NCI-H460 (cell line): Measurements from ENCODE around the gene IL1RN. TPM values are rescaled to one million over a fixed set of nuclear protein-coding genes. Genes with fewer than 3 reads are reported as not detected.

ENCODE experiments used
- DNase-seq: peaks from one replicate; pipeline ENCODE4 v3.0.0-alpha.2; 2016; ENCODE audit warnings: low read depth; ENCODE audit errors: extremely low read depth
- total RNA-seq: library from RNA; depleted of rRNA; stranded (reverse); fragments of >200 nt; shearing (Covaris generic); gene quantifications from 2 replicates; pipeline ENCODE4 v1.2.3, GENCODE V29; 2014

IL1RN gene
- total RNA-seq, 1 experiment from 2014 or later = not detected

DNA sequence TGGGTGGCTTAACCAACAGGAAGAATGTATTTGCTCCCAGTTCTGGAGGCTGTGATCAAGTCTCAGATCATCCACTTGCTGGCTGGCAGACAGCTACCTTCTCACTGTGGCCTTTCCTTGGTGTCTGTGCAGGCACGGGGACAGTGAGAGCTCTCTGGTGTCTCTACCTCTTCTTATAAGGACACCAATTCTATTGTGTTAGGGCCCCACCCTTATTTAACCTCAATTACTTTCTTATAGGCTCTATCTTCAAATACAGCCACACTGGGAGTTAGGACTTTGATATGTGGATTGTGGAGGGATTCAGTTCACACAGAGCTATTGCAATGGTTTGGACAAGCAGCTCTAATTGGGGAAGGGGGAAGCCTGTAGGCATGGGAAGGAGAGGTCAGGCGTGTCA is 25.3 kb upstream of the IL1RN start:
- DNase-seq = no peak

DNA sequence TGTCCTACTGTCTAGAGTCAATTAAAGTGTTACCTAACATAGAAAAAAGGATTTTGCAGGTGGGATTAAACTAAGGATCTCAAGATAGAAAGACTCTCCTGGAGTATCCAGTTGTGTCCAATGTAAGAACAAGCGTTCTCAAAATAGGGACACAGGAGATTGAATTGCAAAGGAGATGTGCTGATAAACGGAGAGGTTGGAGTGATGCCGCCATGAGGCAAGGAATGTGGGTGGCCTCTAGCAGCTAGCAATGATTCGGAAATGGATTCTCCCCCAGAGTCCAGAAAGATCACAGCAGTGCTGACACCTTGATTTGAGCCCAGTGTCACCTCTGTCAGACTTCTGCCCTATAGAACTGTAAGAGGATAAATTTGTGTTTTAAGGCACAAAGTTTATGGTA is 24.1 kb upstream of the IL1RN start:
- no peak for DNase-seq

GRCh38 chr2:113104054-113104611 is 23.3 kb upstream of the IL1RN start:
- no peak for DNase-seq

DNA sequence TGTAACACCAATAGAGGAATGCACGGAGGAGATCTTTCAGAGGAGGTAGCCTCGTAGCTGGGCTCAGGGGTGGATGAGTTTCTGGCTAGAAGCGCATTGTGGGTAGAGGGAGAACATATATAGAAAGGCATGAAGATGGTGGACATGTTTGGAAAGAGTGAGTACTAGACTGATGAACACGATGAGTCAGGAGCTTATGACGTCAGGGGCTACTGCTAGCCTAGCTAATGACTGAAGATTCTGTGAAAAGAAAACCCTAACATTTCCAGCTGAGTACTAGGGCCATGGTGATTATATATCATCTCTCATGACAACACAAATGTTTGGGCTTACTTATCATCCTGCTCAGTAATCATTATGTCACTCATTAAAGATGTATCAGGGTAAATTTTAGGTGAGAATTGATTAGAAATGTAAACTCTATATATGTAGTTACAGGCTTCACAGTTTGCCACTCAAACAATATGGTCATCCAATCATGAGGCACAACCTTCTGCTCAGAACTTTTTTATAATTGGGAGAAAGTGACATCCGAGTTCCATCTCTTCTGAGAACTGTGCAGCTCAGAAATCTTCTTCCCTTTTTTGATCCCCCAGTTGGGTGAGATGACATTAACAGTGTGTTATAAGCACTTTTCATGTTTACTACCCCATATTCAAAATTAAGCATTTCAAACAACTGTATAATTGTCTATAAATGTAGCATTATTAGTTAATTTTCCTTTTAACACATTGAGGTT is 22.2 kb upstream of the IL1RN start:
- peak; percentile 22 for DNase-seq

- DNase-seq = no peak
Measured at GRCh38 chr2:113111121-113111520, 16.3 kb upstream of the IL1RN start.

DNA sequence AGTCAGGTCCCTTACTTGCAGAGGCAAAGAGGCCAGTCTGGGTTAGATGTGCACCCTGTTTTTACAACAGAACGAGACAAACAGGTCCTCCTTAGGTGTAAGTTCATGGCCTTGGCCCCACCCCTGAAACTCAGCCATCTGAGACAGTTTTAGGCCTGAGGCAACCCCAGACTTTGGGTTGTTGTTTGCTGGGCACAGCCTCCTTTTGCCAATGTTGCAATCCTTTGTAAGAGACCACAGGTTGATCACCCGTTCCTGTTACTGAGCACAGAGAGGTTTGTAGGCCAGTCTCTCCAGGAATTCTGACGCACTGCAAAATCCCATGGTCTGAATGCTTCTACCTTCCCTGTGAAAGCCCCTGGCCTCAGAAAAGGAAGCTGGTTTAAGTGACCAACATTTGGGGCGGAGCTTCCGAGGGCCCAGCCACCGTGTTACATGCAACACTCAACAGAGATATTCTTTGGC is 15.5 kb upstream of the IL1RN start:
- no peak for DNase-seq

DNA sequence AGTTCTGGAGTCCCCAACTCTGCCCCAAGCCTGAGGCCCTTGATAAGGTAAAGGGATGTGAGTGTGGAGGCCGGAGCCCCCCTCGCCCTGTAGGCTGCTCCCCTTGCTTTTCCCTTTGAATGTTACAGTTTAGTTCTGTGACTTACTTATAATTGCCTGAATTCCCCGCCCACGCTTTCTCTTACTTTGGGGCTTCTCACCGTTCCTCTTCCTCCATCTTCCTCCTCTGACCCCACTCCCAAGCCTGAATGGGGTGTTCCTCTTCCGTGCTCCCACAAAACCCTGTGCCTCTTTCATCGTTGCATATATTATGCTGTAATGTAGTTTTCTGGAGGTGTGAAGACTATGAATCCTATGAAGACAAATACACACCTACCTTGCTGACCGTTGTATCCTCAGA is 15.0 kb upstream of the IL1RN start:
- no peak for DNase-seq

DNA sequence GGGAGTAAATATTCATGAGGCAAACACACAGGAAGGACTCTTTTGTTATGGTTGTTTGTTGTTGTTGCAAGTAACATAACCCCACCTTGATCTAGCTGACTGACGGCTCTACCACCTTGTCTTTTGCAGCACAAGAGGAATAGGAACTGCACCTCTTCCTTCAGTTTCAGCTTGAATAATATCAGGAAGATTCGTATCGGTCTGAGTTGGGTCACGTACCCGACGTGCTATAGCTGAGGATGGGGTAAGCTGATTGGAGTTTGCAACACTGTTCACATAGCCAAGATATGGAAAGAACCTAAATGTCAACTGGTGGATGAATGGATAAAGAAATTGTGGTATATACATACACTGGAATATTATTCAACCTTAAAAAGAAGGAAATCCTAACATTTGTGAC is 14.5 kb upstream of the IL1RN start:
- no peak for DNase-seq

- no peak for DNase-seq
Measured at GRCh38 chr2:113113807-113114206, 13.6 kb upstream of the IL1RN start.

- no peak for DNase-seq
Measured at GRCh38 chr2:113114224-113114945, 13.0 kb upstream of the IL1RN start.

DNA sequence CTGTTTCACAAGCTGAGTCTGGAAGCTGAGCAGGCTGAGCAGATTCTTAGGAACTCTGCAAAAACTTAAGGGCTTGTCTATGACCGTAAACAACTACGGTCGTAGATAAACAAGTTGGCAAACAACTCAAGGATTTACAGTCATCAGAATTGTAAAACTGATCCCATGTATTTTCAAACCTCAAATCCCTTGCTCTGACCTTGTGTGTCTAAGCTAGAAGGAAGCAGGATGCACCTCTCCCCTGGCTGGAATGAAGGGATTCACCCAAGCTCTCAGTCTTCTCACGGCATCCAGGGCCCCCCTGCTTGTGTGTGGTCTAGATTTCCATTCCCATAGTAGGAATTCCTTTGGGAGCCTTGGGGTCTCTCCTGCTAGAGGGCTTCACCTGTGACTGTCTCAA is 12.4 kb upstream of the IL1RN start:
- no peak for DNase-seq

- no peak for DNase-seq
Measured at GRCh38 chr2:113116100-113116958, 11.1 kb upstream of the IL1RN start.

DNA sequence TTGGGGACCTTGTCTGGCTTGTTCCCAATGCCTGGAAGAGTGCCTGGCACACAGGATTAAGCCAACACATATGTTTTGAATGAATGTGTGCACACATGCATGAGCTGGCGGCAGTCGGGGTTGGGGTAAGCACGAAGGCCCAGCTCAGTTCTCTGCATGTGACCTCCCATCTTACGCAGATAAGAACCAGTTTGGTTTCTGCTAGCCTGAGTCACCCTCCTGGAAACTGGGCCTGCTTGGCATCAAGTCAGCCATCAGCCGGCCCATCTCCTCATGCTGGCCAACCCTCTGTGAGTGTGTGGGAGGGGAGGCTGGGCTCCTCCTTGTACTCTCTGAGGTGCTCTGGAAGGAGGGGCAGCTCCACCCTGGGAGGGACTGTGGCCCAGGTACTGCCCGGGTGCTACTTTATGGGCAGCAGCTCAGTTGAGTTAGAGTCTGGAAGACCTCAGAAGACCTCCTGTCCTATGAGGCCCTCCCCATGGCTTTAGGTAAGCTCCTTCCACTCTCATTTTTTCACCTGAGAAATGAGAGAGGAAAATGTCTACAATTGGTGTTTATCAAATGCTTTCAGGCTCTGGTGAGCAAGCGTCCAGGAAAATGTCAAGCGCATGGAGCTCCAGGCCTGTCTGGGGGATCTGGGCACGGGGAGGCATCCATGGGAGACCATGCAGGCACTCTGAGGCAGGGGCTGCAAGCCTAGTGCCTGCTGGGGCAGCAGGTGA is 9.7 kb upstream of the IL1RN start:
- no peak for DNase-seq

GRCh38 chr2:113118263-113118657 is 9.1 kb upstream of the IL1RN start:
- DNase-seq = no peak

DNA sequence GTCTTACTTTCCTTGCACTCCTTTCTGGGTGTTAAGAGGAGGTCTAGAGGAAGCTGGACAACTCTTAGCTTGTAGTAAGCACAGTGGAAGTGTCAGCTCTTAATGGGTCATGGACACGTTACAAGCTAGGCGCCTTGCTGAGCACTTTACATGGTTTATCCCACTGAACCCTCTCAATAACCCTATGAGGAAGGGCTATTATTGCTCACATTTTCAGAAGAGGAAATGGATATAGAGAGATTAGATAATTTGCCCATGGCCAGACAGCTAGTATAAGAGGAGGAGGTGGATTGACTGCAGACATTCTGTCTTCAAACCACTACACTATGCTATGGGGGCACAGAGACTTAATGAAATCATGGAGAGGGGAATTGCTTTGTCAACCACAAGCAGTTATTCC is 8.3 kb upstream of the IL1RN start:
- no peak for DNase-seq

- DNase-seq = no peak
Measured at GRCh38 chr2:113120861-113121260, 6.5 kb upstream of the IL1RN start.

DNA sequence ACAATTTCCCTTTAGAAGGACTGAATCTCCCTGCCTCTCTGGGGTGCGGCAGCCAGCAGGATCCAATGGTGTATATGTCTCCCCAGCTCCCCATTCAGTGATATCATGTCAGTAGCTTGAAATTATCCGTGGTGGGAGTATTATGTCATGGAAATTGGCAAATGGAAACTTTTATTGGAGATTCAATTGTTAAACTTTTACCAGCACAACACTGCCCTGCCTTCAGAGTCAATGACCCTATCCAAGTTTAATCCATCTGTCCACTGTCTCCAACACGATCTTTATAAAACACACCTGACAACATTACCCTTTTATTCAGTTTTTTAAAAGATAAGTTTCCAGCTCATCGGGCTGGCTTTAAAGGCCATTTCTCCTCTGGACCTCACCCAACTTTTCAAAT is 5.0 kb upstream of the IL1RN start:
- DNase-seq = no peak

GRCh38 chr2:113123726-113124125 is 3.7 kb upstream of the IL1RN start:
- DNase-seq = no peak

DNA sequence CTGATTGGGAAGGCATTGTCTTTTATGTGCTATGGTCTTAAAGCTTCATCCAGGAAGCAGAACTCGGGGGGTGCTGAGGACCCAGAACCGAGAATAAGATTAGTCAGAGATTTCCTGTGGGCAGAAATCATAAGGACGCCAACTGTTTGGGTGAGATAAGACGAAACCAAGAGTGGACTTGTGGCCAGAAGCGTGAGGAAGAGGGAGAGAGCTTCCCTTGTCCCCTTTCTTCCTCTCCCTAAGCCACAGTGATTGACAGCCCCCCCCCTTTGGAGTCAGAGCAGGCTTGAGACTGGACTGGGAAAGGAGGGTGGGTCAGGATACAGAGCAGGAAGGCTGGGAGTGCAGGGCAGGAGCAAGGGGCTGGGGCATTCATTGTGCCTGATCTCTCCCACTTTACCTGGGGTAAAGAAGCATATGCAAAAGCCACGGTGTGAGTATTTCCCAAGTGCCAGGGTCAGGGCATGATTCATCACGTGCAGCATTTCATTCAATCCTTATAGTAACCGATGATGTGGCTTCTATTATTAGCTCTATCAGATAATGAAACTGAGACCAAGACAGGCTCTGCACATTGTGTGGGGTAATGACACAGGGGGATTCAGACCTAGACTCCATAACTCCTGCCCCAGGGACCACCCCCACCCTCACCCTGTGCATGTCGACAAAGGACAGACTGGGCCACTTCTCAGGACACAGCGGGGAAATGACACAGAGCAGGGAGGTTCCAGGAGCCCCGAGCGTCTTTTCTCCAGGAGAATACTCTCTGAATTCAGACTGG is 3.0 kb upstream of the IL1RN start:
- DNase-seq = no peak
